Stimulated activated CD4-positive, alpha-beta T cell treated with anti-CD3 and anti-CD28 coated beads, Interleukin-2, amount 100 ng/mL, for 4 hours (primary cell): ENCODE data around the gene DAP.
"Not testable (repeated sequence)": the region's sequence is repeated elsewhere in the genome, so short reads cannot be mapped to it uniquely, and the experiment has no call there.

ENCODE experiments used
- DNase-seq: peaks from one replicate; pipeline ENCODE4 v3.0.0-alpha.2; 2020; ENCODE audit warnings: low read depth

Gene DAP

DNA sequence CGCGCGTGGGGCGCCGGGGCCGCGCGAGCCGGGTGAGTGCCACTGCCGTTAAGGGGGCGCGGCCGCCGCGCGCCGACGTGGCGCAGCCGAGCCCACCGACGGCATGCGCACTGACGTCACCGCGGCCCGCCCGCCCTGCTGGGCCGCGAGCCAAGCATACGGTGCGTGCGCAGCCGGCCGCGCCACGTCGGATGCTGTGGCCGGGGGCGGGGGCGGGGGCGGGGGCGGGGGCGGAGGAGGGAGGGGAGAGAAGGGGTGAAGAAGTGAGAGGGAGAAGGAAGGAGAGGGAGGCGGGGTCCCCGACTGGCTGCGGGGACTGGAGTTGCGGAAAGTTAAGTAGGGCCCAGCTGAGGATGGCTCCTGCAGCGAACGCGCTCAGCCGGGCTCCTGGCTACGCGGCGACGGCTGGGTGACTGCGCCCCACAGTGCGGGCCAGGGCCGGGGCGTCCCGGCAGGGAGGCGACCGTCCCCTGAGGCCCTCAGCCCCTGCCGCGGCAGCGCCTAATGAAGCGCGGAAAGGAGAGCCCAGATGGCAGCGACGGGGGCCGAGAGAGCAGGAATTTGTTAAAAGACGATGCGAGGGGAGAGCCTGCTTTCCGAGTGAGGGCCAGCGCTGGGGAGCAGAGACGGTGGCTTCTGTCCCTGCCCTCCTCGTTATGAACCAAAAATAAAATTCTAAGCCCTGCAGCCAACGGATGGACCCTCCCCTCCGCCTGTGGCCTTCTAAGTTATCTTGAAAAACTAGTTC lies at the start of gene DAP:
DAP (minus strand) TSS at position 50 of the 748 bp plus-strand sequence. CDS start 166 bp downstream, outside the sequence.
- peak; percentile 85 for DNase-seq

- DNase-seq: no peak
Observed at GRCh38 chr5:10808347-10809226, 47.6 kb upstream of the DAP start.

- DNase-seq: no peak
Observed at GRCh38 chr5:10801931-10802666, 41.1 kb upstream of the DAP start.

- DNase-seq: no peak
Observed at GRCh38 chr5:10800852-10801251, 39.8 kb upstream of the DAP start.

DNA sequence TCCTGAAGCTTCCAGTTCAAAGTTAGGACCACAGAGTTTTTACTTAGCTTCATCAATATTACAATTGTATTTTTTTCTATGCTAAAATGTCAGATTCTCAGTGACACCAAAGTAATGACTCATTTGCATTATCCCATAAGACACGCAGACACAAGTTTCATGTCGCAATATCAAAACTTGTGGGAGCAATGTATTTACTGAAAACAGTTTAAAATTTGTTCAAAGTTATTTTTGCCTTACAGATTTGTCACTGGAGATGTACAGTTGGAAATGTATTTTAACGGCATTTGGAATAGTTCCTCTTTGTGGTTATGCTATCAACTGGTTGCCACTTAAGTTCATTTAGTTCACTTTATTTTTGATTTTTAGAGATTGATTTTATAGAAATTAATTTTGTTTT lies 36.2 kb upstream of the DAP start:
- no peak for DNase-seq

GRCh38 chr5:10793785-10794184 lies 32.8 kb upstream of the DAP start:
- DNase-seq: no peak

DNA sequence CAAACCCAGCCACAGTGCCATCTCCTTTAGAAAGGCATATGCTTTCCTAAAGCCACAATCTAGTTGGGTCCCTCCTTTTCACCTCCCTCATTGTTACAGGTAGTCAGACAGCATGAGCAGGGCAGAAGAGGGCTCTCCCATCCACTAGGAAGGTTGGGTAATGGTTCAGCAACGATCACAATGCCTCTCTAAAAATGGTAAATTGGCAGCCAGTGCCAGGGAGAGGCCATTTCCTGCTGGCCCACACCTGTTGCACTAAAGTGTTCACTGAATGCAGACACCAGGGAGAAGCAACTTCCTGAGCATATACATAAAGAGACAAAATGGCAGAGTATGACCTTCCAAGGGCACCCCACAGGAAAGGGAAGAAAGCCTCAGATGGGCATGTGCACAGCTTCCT lies 31.3 kb upstream of the DAP start:
- no peak for DNase-seq

DNA sequence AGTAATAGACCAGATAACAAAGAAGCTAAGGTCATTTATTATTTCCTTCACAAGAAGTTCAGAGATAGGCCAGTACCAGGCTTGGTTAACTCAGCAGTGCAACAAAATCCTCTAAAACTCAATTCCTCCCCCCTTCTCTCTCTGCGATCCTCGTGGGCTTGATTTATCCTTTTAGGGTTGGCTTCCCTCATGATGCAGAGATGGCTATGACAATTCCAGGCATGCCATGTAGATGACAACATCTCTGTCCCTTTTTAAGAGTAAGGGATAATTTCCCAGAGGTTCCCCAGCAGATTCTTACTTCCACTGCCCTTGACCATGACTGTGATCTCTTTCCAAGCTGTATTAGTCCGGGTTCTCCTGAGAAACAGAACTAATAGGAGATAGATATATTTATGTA lies 28.7 kb upstream of the DAP start:
- DNase-seq: no peak

DNA sequence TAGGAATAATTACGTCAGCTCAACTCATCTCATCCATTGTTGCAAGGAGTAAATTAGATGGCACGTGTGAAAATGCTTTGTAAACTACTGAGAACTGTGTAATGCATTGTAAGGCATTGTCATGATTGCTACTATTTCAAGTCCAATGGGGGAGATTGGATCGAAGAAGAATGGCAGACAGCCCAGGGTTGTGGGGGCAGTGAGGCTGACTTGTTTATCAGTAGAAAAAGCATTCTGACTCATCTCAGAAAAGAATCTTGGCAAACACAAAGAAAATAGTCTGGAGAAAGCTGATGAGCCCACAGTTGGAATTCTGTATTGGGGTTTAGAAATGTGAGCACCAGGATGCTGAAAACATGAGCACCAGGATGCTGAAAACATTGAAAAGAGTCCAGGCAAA lies 28.0 kb upstream of the DAP start:
- no peak for DNase-seq

DNA sequence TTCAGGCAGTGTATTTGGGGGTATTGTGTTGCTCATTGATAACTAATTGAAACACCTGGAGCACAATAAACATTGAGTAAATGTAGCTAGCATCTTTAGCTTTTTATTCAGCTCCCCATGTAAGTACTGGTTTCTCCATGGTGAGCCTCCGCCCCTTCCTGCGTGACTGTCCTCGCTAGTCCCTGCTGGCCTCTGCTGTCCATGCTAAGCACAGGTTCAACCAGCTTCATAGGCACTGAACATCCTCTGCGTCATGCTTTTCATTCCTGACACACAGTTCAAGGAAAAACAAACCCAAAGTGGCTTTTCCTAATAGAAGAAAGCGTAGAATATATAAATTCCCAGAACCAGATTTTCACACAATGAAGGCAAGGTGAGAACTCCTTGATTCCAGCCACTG lies 27.3 kb upstream of the DAP start:
- no peak for DNase-seq

- DNase-seq: no peak
Observed at GRCh38 chr5:10786835-10787234, 25.8 kb upstream of the DAP start.

GRCh38 chr5:10780208-10780607 lies 19.2 kb upstream of the DAP start:
- not testable (repeated sequence) for DNase-seq

DNA sequence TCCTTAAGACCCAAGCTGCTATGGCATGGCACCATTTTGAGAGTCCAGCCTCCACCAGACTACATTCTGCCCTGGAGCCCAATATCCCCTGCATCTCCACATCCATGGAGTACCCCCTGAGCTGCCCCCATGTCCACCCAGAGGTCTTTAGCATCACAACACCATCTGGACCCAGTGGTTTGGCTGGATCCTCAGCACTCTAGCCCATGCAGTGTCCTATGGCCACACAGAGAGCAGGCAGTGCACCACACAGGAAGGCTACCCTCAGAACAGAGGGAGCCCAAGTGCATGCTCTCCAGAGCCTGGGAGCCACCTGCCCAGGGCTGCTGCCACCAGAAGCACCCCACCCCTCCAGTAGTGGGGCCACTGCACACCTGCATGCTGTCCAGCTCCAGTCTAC lies 18.6 kb upstream of the DAP start:
- DNase-seq: no peak

- DNase-seq: no peak
Observed at GRCh38 chr5:10778179-10778910, 17.3 kb upstream of the DAP start.

DNA sequence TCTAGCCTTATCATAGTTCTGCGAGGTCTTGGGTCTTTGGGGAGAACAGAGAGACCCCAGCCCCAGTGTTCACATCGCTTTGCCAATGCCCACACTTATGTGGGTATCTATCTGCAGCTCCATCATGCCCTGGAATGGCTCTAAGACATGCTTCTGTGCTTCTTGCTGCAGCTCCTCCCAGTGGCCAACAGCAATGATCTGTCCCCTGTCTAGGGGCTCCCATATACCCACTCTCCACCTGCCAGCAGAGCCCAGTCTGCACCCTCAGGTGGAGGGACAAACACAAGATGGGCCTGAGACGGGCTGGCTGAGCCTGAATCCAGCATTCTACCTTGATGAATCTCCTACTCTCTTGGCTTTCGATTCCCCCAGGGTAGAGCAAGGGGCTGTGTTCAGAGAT lies 14.6 kb upstream of the DAP start:
- no peak for DNase-seq

GRCh38 chr5:10772901-10773585 lies 12.0 kb upstream of the DAP start:
- no peak for DNase-seq

DNA sequence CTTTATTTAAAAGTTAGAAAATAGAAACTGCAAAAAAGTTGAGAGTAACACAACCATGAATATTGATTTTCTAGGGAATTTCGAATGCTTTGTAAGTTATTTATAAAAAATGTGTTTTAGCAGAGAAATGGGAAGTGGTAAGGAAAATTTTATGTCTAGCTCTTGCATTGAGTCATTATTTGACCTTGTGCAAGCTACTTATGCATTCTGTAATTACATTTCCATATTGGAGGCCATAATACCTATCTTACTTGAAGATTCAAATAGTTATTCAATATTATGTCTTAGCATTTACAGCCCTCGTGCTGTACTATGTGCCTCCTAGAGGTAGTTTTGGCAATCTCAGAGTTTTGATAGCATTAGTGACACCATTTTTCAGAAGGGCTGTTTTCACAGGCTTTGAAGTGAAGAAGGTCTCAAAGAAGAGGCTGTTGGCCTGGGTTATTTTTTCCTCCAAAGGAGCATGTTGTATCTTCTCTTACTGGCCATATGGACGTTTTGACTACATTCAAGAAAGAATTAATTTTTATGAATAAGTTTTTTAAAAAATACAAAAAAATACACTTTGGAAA lies 7.4 kb upstream of the DAP start:
- DNase-seq: no peak

GRCh38 chr5:10762776-10763500 lies 1.9 kb upstream of the DAP start:
- no peak for DNase-seq

DNA sequence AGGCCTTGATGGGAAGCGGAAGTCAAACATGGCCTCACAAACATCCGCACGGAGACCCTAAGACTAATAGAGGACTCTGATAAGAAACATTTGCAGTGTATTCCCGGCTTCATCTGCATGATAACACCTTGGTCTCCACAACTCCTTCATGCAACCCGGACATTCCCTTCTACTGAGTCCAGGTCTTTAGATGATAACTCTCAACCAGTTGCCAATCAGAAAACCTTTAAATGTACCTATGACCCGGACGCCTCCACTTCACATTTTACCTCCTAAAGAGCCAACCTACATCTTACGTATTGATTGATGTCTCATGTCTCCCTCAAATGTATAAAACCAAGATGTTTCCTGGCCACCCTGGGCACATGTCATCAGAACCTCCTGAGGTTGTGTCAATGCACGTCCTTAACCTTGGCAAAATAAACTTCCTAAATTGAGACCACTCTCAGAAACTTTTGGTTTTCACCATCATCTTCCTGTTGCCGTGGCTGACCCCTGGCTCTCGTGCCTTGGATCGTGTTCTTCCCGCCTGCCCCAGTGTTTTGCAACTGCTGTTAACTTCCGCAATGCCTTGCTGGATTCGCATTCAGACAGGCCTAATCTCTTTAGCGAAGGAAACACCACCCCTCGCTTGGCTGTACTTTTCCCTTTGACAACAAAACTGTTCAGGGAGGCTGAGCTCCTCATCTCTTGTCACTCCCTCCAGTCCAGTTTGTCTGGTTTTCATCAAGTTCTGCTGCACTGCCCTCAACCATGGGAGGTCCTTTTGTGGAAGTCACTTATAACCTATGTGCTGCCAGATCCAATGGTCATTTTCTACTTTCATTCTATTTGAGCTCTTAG lies 1.1 kb upstream of the DAP start:
- DNase-seq: no peak

- DNase-seq: no peak
Observed at GRCh38 chr5:10760921-10761184, 181 bp downstream of the DAP start.
